NOMO-1 (cell line): ENCODE results near the gene TTLL11.
"Not testable (repeated sequence)": the region's sequence is repeated elsewhere in the genome, so short reads cannot be mapped to it uniquely, and the experiment has no call there.

ENCODE experiments used
- DNase-seq, 2 experiments: peaks; one replicate each; lab custom pipeline; 2025; ENCODE audit not compliant: unreplicated experiment in 2 of 2; lab: John Stamatoyannopoulos, UW

The TTLL11 gene

DNA sequence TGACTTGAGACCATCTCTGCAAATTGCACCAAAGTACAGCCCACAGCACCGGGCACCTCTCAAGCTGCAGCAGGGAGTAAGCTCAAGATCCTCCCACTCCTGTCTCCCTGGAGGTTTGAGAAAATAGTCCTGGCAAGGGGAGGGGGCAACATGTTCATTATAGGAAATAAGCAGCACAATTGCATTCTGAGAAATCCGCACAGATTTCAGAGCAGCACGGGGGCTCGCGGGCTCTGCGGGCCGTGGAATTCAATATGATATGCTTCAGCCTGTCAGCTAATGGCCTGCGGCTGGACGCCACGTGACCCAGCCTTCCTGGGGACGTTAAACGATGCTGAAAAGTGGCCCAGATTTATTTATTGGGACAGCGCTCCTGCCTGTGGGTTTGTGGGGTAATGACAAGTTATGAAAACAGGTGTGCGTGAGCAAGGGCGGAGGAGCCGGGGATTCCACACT is 285.3 kb downstream of the TTLL11 start:
- DNase-seq = no peak

GRCh38 chr9:121807069-121807822 is 285.9 kb downstream of the TTLL11 start:
- DNase-seq = no peak

- DNase-seq = no peak
Measured at GRCh38 chr9:121802753-121803152, 290.4 kb downstream of the TTLL11 start.

DNA sequence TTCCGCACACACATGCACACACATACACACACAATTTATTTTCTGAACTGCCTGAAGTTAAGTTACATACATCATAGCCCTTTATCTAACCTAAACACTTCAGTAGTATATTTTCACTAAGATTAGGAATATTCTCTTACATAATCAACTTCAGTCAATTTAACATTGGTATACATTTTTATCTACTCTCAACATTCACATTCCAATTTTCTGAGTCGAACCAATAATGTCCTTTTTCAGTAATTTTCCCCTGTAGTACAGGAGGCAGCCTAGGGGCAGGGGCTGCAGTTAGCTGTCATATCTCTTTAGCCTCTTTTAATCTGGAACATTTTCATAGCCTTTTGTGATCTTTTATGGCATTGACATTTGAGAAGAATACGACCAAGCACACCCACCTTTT is 291.5 kb downstream of the TTLL11 start:
- DNase-seq = no peak

DNA sequence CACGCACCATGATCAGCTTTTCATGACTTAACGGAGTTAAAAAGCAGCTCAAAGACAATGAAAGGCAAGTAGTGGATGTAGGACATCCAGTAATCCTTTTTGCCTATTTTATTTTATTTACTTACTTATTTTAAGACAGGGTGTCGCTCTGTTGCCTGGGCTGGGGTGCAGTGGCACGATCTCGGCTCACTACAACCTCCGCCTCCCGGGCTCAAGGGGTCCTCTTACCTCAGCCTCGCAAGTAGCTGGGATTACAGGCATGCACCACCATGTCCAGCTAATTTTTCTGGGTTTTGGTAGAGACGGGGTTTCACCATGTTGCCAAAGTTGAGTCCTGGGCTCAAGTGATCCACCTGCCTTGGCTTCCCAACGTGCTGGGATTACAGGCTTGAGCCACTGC is 292.7 kb downstream of the TTLL11 start:
- DNase-seq = no peak

- DNase-seq = no peak
Measured at GRCh38 chr9:121798941-121799340, 294.2 kb downstream of the TTLL11 start.

GRCh38 chr9:121797081-121797480 is 296.0 kb downstream of the TTLL11 start:
- no peak for DNase-seq

DNA sequence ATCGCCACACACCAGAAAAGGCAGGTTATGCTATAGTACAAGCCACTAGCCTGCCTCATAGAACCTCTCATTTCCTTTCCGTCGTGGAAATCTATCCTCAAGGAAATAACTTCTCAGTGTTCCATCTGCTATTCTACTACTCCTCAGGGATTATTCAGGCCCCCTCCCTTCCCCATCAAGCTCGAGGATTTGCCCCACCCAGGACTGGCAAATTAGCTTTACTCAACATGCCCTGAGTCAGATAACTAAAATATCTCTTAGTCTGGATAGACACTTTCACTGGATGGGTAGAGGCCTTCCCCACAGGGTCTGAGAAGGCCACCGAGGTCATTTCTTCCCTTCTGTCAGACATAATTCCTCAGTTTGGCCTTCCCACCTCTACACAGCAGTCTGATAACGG is 298.8 kb downstream of the TTLL11 start:
- not testable (repeated sequence) for DNase-seq

DNA sequence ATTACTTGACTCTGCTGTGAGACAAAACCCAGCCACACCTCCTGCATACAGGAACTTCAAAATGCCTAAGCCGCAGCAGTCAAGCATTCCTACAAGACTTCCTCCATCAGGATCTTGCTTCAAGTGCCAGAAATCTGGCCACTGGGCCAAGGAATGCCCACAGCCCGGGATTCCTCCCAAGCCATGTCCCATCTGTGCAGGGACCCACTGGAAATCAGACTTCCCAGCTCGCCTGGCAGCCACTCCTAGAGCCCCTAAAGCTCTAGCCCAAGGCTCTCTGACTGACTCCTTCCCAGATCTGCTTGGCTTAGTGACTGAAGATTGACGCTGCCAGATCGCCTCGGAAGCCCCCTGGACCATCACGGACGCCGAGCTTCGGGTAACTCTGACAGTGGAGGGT is 300.6 kb downstream of the TTLL11 start:
- DNase-seq = not testable (repeated sequence)

DNA sequence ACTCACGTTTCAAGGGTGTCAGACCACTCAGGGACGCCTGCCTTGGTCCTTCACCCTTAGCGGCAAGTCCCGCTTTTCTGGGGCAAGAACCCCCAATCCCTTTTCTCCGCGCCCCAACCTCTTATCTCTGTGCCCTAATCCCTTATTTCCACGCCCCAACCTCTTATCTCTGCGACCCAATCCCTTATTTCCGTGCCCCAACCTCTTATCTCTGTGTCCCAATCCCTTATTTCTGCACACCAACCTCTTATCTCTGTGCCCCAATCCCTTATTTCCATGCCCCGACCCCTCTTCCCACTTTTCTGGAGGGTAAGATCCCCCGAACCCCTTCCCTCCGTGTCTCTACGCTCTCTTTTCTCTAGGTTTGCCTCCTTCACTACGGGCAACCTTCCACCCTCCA is 302.3 kb downstream of the TTLL11 start:
- DNase-seq = no peak

DNA sequence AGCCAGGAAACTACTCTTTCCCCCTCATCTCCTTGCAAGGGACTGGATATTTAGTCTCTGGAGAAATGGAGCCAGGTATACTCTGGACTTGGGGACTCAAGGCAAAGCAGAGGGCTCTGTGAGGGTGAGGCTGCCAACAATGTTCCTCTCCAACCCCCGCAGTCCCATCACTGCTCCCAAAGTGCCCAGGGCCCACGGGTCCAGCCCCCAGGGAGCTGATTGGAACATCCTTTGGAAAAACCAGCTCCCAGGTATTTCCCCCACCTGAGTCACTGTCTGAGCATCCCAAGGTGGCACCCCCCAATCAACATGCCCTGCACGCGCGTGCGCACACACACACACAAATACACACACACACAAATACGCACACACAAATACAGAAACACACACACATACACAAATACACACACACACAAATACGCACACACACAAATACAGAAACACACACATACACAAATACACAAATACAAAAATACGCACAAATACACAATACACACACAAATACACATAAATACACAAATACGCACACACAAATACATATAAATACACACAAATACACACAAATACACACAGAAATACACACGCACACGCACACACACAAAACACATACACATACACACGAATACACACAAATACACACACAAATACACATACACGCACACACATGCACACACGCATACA is 304.3 kb downstream of the TTLL11 start:
- no peak for DNase-seq

GRCh38 chr9:121786998-121787422 is 306.1 kb downstream of the TTLL11 start:
- no peak for DNase-seq

- no peak for DNase-seq
Measured at GRCh38 chr9:121786543-121786948, 306.6 kb downstream of the TTLL11 start.

DNA sequence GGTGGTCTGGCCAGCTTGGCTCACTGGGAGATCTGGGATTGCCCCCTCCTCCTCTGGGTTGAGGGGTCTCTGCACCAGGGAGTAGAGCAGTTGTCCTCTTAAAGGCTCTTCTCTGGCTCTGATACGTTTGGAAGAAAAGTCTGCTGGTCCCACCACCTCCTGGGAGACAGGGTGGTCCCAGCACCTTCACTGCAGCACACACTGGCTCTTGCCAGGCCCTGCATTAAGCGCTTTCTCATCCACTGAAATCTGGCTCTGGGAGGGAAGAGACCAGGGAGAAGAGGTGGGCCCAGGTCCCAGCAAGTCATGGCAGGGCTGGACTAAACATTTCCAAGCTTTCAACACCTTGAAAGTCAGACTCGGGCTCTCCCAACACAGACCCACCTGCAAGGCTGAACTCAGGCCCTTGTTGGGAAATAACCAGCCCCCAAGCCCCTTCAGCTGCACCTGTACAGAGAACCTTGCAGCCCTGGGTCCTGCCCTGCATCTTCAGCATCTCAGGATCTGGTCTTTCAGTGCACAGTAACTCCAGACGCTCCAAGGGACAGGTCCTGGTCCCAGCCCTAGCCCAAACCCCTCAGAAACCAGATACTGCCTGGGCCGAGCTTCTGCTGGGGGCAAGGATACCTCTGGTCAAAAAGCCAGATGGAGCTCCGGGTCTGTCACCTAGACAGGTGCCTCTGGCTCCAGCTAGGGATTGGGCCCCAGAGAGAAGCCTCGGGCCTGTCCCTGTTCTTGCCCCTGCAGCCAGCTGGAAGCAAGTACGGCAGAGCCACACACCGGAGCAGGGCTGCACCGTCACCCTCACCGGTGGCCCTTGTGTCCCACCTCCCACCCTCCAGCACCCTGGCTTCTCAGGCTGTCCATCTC is 307.2 kb downstream of the TTLL11 start:
- DNase-seq = no peak

DNA sequence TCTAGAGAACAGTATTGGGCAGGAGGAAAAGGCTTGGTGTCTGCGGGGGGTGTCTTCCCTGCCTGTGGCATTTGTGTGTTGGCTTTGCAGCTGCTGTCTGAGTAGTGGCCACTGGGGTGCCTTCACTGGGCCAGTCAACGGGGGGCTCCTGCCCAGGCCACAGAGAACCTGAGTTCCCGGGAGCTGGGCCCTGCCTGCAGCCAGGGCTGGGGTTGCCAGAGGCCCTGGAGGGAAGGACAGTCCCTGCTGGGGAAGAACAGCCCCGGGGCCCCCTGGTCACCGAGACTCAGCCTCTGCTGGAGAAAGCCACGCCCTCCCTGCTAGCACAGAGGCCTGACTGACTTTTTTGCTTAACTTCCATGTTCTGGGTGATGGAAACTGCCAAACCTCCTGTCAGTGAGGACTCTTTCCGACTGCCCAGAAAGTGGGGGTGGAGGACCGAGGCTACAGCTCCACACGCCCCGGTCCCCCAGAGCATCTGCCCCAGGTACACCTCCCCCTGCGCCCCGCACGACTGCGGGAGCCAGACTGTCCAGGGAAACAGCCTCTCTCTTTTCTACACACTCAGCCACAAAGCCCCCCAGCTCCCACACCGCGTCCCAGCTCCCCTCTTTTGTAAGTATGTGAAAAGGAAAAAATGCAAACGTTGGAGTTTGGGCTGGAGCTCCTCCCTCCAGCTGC is 308.2 kb downstream of the TTLL11 start:
- DNase-seq = no peak

- DNase-seq = no peak
Measured at GRCh38 chr9:121783521-121784507, 309.3 kb downstream of the TTLL11 start.

- no peak for DNase-seq
Measured at GRCh38 chr9:121783111-121783510, 310.0 kb downstream of the TTLL11 start.

DNA sequence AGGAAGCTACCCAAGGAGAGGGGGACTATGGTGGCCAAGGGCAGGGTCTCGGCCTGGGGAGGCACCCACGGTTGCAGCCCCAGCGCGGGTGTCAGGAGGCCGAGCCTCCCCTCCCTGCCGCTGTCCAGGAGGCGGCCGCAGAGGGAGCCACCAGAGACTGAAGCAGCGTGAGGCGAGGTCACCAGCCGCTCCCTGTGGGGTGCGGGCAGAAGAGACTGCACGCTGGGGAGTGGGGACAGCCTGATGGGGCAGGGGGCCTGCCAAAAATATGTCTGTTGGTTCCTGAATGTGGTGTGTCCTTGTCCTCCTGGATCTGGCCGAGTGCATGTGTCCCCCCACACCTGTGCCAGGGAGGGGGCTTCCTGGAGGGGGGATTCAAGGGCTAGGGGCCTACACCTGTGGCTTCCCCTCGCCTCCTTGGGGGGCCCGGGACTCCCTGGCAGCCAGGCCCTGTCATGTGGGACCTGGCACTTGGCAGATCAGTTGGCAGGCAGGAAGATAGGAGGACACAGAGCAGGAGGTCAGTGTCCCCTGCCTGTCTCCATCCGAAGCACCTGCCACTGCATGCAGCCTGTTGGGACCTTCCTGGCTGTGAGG is 310.5 kb downstream of the TTLL11 start:
- DNase-seq = no peak
